GM23248 (cell line): ENCODE measurements around the gene CEBPG. TPM values are rescaled to one million over a fixed set of nuclear protein-coding genes. Genes with fewer than 3 reads are reported as not detected.

Experiments
- DNase-seq: peaks from one replicate; pipeline ENCODE4 v3.0.0-alpha.2; 2015
- H2AFZ ChIP-seq: fragments of 200-600 bp; sonication (generic); 2 replicates; pipeline ENCODE4 v1.6.1; 2016; ENCODE audit warnings: antibody characterized with exemption
- H3F3A ChIP-seq: fragments of 200-600 bp; sonication (generic); 2 replicates; pipeline ENCODE4 v1.6.1; 2016; ENCODE audit warnings: mild to moderate bottlenecking, antibody characterized with exemption, mixed run types; ENCODE audit not compliant: insufficient read depth
- H3K27ac ChIP-seq: fragments of 200-600 bp; sonication (generic); 2 replicates; pipeline ENCODE4 v1.5.1; 2016; ENCODE audit warnings: mild to moderate bottlenecking
- H3K27me3 ChIP-seq: fragments of 200-600 bp; sonication (generic); replicated peaks from 2 replicates; pipeline ENCODE4 v1.6.1; 2016; ENCODE audit warnings: mild to moderate bottlenecking; ENCODE audit not compliant: insufficient read depth
- H3K36me3 ChIP-seq: fragments of 200-600 bp; sonication (generic); 2 replicates; pipeline ENCODE4 v1.6.1; 2016; ENCODE audit warnings: low read depth, mild to moderate bottlenecking
- H3K4me1 ChIP-seq: fragments of 200-600 bp; sonication (generic); 2 replicates; pipeline ENCODE4 v1.6.1; 2016; ENCODE audit warnings: mild to moderate bottlenecking; ENCODE audit not compliant: insufficient read depth
- H3K4me2 ChIP-seq: fragments of 200-600 bp; sonication (generic); one replicate; pipeline ENCODE4 v1.6.1; 2016; ENCODE audit warnings: mild to moderate bottlenecking; ENCODE audit not compliant: unreplicated experiment
- H3K4me3 ChIP-seq: fragments of 200-600 bp; sonication (generic); 2 replicates; pipeline ENCODE4 v1.5.1; 2016; ENCODE audit warnings: mild to moderate bottlenecking
- H3K79me2 ChIP-seq: fragments of 200-600 bp; sonication (generic); 2 replicates; pipeline ENCODE4 v1.6.1; 2016; ENCODE audit warnings: mild to moderate bottlenecking; ENCODE audit not compliant: insufficient read depth
- H3K9ac ChIP-seq: fragments of 200-600 bp; sonication (generic); 2 replicates; pipeline ENCODE4 v1.6.1; 2016; ENCODE audit warnings: mild to moderate bottlenecking
- H3K9me2 ChIP-seq: fragments of 200-600 bp; sonication (generic); 2 replicates; pipeline ENCODE4 v1.6.1; 2016; ENCODE audit warnings: mixed run types, mild to moderate bottlenecking, moderate library complexity; ENCODE audit not compliant: insufficient read depth
- H3K9me3 ChIP-seq: fragments of 200-600 bp; sonication (generic); one replicate; pipeline ENCODE4 v1.6.1; 2017; ENCODE audit warnings: low read depth
- H4K20me1 ChIP-seq: fragments of 200-600 bp; sonication (generic); 2 replicates; pipeline ENCODE4 v1.6.0; 2016; ENCODE audit not compliant: insufficient read depth
- EZH2 ChIP-seq: fragments of 200-600 bp; sonication (generic); IDR thresholded peaks from 2 replicates; pipeline ENCODE4 v1.6.1; 2018; ENCODE audit warnings: antibody characterized with exemption, mild to moderate bottlenecking; ENCODE audit not compliant: insufficient read depth, poor library complexity, severe bottlenecking
- EZH2phosphoT487 ChIP-seq: fragments of 200-600 bp; sonication (generic); IDR thresholded peaks from 2 replicates; pipeline ENCODE4 v1.6.1; 2018; ENCODE audit warnings: antibody characterized with exemption, moderate library complexity, mild to moderate bottlenecking, low read depth; ENCODE audit not compliant: insufficient read depth
- WGBS, 2 experiments: methylation state at CpG; one replicate each; pipeline ENCODE4 v1.1.6; 2015 to 2017; ENCODE audit warnings: low lambda C conversion rate in 2 of 2, low coverage in 1 of 2; ENCODE audit errors: missing lambda C conversion rate in 2 of 2; 5-methylcytosine and 5-hydroxymethylcytosine counted together
- in situ Hi-C: fragments of 300-500 bp; cut with MboI; formaldehyde crosslinking; loops from 2 replicates; pipeline ENCODE4 v1.15.0; 2020
- polyA plus RNA-seq: library from polyadenylated mRNA; unstranded; fragments of >200 nt; fragmentation: Nextera tagmentation; extraction: Ambion mirVana; gene quantifications from 2 replicates; pipeline ENCODE4 v1.2.1, GENCODE V29; 2016
- total RNA-seq: library from RNA; depleted of rRNA; stranded (reverse); fragments of >200 nt; shearing (Covaris generic); gene quantifications from 2 replicates; pipeline ENCODE4 v1.2.3, GENCODE V29; 2014

Gene CEBPG
- total and polyA plus RNA-seq, 2 experiments from 2014 or later: 27.6 to 36.2 TPM

- no peaks in the 10 kb centered on the region for H3K79me2 ChIP-seq
- TF ChIP-seq EZH2phosphoT487: no peak
- TF ChIP-seq EZH2: no peak
- no peak overlapping the region for H2AFZ ChIP-seq
- H3K9me2 ChIP-seq: no peaks in the 10 kb centered on the region
- H3K4me2 ChIP-seq: no peak overlapping the region
- peaks cover under 1% of the 10 kb centered on the region; the same call in 1 of the 2 replicates for H3K4me1 ChIP-seq
- 88 to 91% methylated on average over 24 of the region's 24 CpGs for WGBS, 2 experiments
- H4K20me1 ChIP-seq: no peaks in the 10 kb centered on the region
- no peak overlapping the region for H3K4me3 ChIP-seq
- DNase-seq: no peak
- no peaks in the 10 kb centered on the region for H3K27me3 ChIP-seq
- H3F3A ChIP-seq: no peaks in the 10 kb centered on the region
- no peaks in the 10 kb centered on the region for H3K36me3 ChIP-seq
- H3K9me3 ChIP-seq: no peaks in the 10 kb centered on the region
- in situ Hi-C loops: no loop called here
- H3K27ac ChIP-seq: no peak overlapping the region
- H3K9ac ChIP-seq: no peak overlapping the region
These were observed 27.6 kb downstream of the CEBPG start for GRCh38 chr19:33400856-33401682.

GRCh38 chr19:33401683-33402420 lies 28.3 kb downstream of the CEBPG start:
- WGBS, 2 experiments: 94% methylated on average over 27 to 30 of the region's 30 CpGs
- TF ChIP-seq EZH2phosphoT487 (no peak), EZH2 (no peak)
- in situ Hi-C loops: no loop called here
- no peaks in the 10 kb centered on the region for H3K9me3 ChIP-seq
- H3K79me2 ChIP-seq: no peaks in the 10 kb centered on the region
- H3K4me3 ChIP-seq: no peak overlapping the region
- no peak overlapping the region for H3K9ac ChIP-seq
- no peaks in the 10 kb centered on the region for H3K27me3 ChIP-seq
- no peaks in the 10 kb centered on the region for H3K9me2 ChIP-seq
- H3K4me1 ChIP-seq: no peaks in the 10 kb centered on the region
- H3K36me3 ChIP-seq: no peaks in the 10 kb centered on the region
- DNase-seq: no peak
- no peak overlapping the region for H2AFZ ChIP-seq
- no peak overlapping the region for H3K27ac ChIP-seq
- H3F3A ChIP-seq: no peaks in the 10 kb centered on the region
- H3K4me2 ChIP-seq: no peak overlapping the region
- no peaks in the 10 kb centered on the region for H4K20me1 ChIP-seq

GRCh38 chr19:33402421-33403220 lies 29.1 kb downstream of the CEBPG start:
- no peaks in the 10 kb centered on the region for H3K79me2 ChIP-seq
- H3K9me2 ChIP-seq: no peaks in the 10 kb centered on the region
- no peak for TF ChIP-seq EZH2phosphoT487
- no peak for TF ChIP-seq EZH2
- DNase-seq: no peak
- H3K9ac ChIP-seq: no peak overlapping the region
- H3K4me3 ChIP-seq: no peak overlapping the region
- 90 to 91% methylated on average over 18 of the region's 18 CpGs for WGBS, 2 experiments
- in situ Hi-C loops: no loop called here
- H3K9me3 ChIP-seq: no peaks in the 10 kb centered on the region
- H3F3A ChIP-seq: no peaks in the 10 kb centered on the region
- H4K20me1 ChIP-seq: no peaks in the 10 kb centered on the region
- no peak overlapping the region for H2AFZ ChIP-seq
- no peak overlapping the region for H3K27ac ChIP-seq
- no peaks in the 10 kb centered on the region for H3K27me3 ChIP-seq
- no peaks in the 10 kb centered on the region for H3K4me1 ChIP-seq
- H3K36me3 ChIP-seq: no peaks in the 10 kb centered on the region
- no peak overlapping the region for H3K4me2 ChIP-seq
